ENCODE data around the gene ATP5F1E.

GRCh38 chr20:58994390-58995159 lies 37.6 kb downstream of the ATP5F1E start:
- TF ChIP-seq CTCF (IDR thresholded peaks at IDR 0.05 in 4 of 5, conservative IDR thresholded peaks at IDR 0.05 in 1 of 5) (no peak), POLR2A (IDR thresholded peaks at IDR 0.05) (no peak)

All from gastrocnemius medialis (tissue), 4 donors.